PFSK-1 (cell line): ENCODE measurements around the gene KITLG.

ENCODE experiments used
- POLR2AphosphoS5 ChIP-seq: IDR thresholded peaks from 2 replicates; pipeline ENCODE4 v1.6.1; 2012; ENCODE audit warnings: low read depth, mild to moderate bottlenecking, control low read depth, low read length, moderate library complexity
- REST ChIP-seq, 2 experiments: IDR thresholded peaks; 2 replicates each; pipeline versions ENCODE4 v1.6.1 to v1.8.0; 2011 to 2012; ENCODE audit warnings: low read depth in 2 of 2, low read length in 2 of 2, control low read depth in 1 of 2, inconsistent platforms in 1 of 2, mild to moderate bottlenecking in 1 of 2, moderate library complexity in 1 of 2; ENCODE audit not compliant: insufficient read depth in 1 of 2
- TAF1 ChIP-seq: IDR thresholded peaks from 2 replicates; pipeline ENCODE4 v1.6.1; 2012; ENCODE audit warnings: low read length, control low read depth, borderline replicate concordance; ENCODE audit not compliant: insufficient read depth

DNA sequence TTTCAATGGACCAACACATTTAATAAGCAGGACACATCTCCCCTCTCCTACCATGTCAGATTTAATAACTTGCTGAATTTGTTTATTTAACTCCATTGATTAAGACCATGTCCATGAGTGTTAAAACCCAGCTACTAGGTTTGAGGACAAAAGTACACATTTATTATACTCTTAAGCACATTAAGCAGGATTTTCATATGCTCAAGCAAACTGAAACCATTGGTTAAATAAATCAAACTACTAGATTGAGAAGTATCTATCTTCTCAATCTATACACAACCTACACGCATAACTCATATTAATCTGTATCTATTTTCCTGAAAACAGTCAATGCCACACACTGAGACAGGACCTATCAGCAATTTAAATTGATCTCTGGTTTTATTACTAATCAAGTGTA, 85.2 kb downstream of the KITLG start:
- TF ChIP-seq POLR2AphosphoS5 (no peak), REST (IDR thresholded peaks at IDR 0.05; ENCODE audit: insufficient read depth in 1 of 2, low read depth in 2 of 2, low read length in 2 of 2) (no peak), TAF1 (no peak)
